ENCODE measurements around the gene PIMREG. TPM values are rescaled to one million over a fixed set of nuclear protein-coding genes. Genes with fewer than 3 reads are reported as not detected.

PIMREG gene
- total and polyA plus RNA-seq, 3 donors from 2014 or later, result 0.73 to 1.8 (median 1.3) TPM

- no peak for DNase-seq
- TF ChIP-seq CTCF (IDR thresholded peaks at IDR 0.05), result no peak
- no peak for TF ChIP-seq POLR2A (IDR thresholded peaks at IDR 0.05)
- intact Hi-C loops (cut with DNase I; ENCODE audit: low total_unique reads), result no loop called here
- no peaks in the 10 kb centered on the region for H3K4me1 ChIP-seq
- H3K27ac ChIP-seq, result no peak overlapping the region
- 62 to 69% methylated on average over 19 to 24 of the region's 25 CpGs for WGBS, 2 donors
- no peaks in the 10 kb centered on the region for H3K36me3 ChIP-seq (ENCODE audit: low read depth, missing control alignments)
- H3K9me3 ChIP-seq, result no peaks in the 10 kb centered on the region
- H3K27me3 ChIP-seq, result no peaks in the 10 kb centered on the region
- H3K4me3 ChIP-seq, result peak overlapping the region in 1 of 2 donors; percentile 26
These were observed 17.7 kb upstream of the PIMREG start for GRCh38 chr17:6426356-6427101.

GRCh38 chr17:6427279-6427781 is 16.9 kb upstream of the PIMREG start:
- no peaks in the 10 kb centered on the region for H3K9me3 ChIP-seq
- WGBS, 2 donors, result 65 to 69% methylated on average over 7 of the region's 7 CpGs
- no peak overlapping the region for H3K4me3 ChIP-seq
- no peak for DNase-seq
- H3K27me3 ChIP-seq, result no peaks in the 10 kb centered on the region
- TF ChIP-seq CTCF (IDR thresholded peaks at IDR 0.05), result no peak
- no peak for TF ChIP-seq POLR2A (IDR thresholded peaks at IDR 0.05)
- intact Hi-C loops (cut with DNase I; ENCODE audit: low total_unique reads), result no loop called here
- no peaks in the 10 kb centered on the region for H3K4me1 ChIP-seq
- H3K36me3 ChIP-seq (ENCODE audit: low read depth, missing control alignments), result no peaks in the 10 kb centered on the region
- no peak overlapping the region for H3K27ac ChIP-seq

GRCh38 chr17:6428207-6428965 is 15.9 kb upstream of the PIMREG start:
- no peak for DNase-seq
- Histone ChIP-seq H3K27ac (no peak overlapping the region), H3K9me3 (no peaks in the 10 kb centered on the region), H3K4me1 (no peaks in the 10 kb centered on the region), H3K36me3 (ENCODE audit: low read depth, missing control alignments) (no peaks in the 10 kb centered on the region), H3K27me3 (no peaks in the 10 kb centered on the region), H3K4me3 (no peak overlapping the region)
- WGBS, 2 donors, result 82 to 91% methylated on average over 11 to 17 of the region's 17 CpGs
- no peak for TF ChIP-seq CTCF (IDR thresholded peaks at IDR 0.05)
- TF ChIP-seq POLR2A (IDR thresholded peaks at IDR 0.05), result no peak
- intact Hi-C loops (cut with DNase I; ENCODE audit: low total_unique reads), result no loop called here

GRCh38 chr17:6429266-6429665 is 15.0 kb upstream of the PIMREG start:
- Histone ChIP-seq H3K36me3 (ENCODE audit: low read depth, missing control alignments) (no peaks in the 10 kb centered on the region), H3K9me3 (no peaks in the 10 kb centered on the region), H3K4me3 (no peak overlapping the region), H3K27ac (no peak overlapping the region), H3K4me1 (no peaks in the 10 kb centered on the region), H3K27me3 (no peaks in the 10 kb centered on the region)
- DNase-seq, result no peak
- 91% methylated on average over 7 of the region's 7 CpGs; no CpG with 5 or more reads in 1 of the 2 donors for WGBS, 2 donors
- intact Hi-C loops (cut with DNase I; ENCODE audit: low total_unique reads), result no loop called here
- TF ChIP-seq CTCF (IDR thresholded peaks at IDR 0.05) (no peak), POLR2A (IDR thresholded peaks at IDR 0.05) (no peak)
